HepG2 (cell line): ENCODE results near the gene PLXNB2. TPM values are rescaled to one million over a fixed set of nuclear protein-coding genes. Genes with fewer than 3 reads are reported as not detected.

ENCODE experiments used
- ATAC-seq: fragments of 200-7000 bp; cut with Tn5 transposase; 3 replicates; pipeline ENCODE4 v1.9.1; 2020; ENCODE audit warnings: mild to moderate bottlenecking, moderate library complexity
- BruUV-seq: library from RNA; stranded (reverse); fragments of 400-500 nt; replicated peaks from 2 replicates; lab custom pipeline; 2021; lab: Mats Ljungman, UMichigan
- CTCF ChIA-PET: fragments of 300-600 bp; formaldehyde crosslinking; extraction: SDS; loops from one replicate; lab custom pipeline; 2021; ENCODE audit warnings: low total read pairs, inconsistent platforms, low intra/inter-chr PET ratio; lab: Yijun Ruan, JAX
- POLR2A ChIA-PET: fragments of 350-600 bp; sonication (Branson Sonifier 250); formaldehyde crosslinking; loops from one replicate; lab custom pipeline; 2020; ENCODE audit warnings: antibody characterized with exemption, inconsistent platforms; lab: Yijun Ruan, JAX
- DNase-seq: peaks from one replicate; pipeline ENCODE4 v3.0.0-alpha.2; 2015; ENCODE audit warnings: low spot score
- FAIRE-seq: peaks from 3 replicates; lab custom pipeline; 2011; peaks lifted over from hg19 to GRCh38; lab: Jason Lieb, UNC
- H2AFZ ChIP-seq: one replicate; pipeline ENCODE4 v1.6.1; 2011; ENCODE audit warnings: low read length, inconsistent platforms
- H3K27ac ChIP-seq: fragments of 300-600 bp; 3 replicates; pipeline ENCODE4 v1.8.0; 2011; ENCODE audit warnings: mixed run types, mild to moderate bottlenecking, mixed read lengths, low read length, inconsistent platforms; ENCODE audit not compliant: insufficient read depth; ENCODE audit errors: extremely low read length
- H3K27me3 ChIP-seq, 2 experiments: fragments of 200-600 bp in 1 of 2; 2 replicates in 1 of 2; 3 replicates in 1 of 2; pipeline versions ENCODE4 v1.6.0 to v1.8.0; 2011; ENCODE audit warnings: low read length in 2 of 2, mild to moderate bottlenecking in 2 of 2, moderate library complexity in 2 of 2, inconsistent platforms in 1 of 2; ENCODE audit not compliant: insufficient read depth in 2 of 2, control insufficient read depth in 1 of 2
- H3K36me3 ChIP-seq, 2 experiments: fragments of 200-600 bp in 1 of 2; replicated peaks in 1 of 2; 2 replicates in 1 of 2; 3 replicates in 1 of 2; pipeline versions ENCODE4 v1.5.1 to v1.8.0; 2011; ENCODE audit warnings: low read length in 2 of 2, inconsistent platforms in 1 of 2; ENCODE audit not compliant: insufficient read depth in 2 of 2, control insufficient read depth in 1 of 2
- H3K4me1 ChIP-seq: 2 replicates; pipeline ENCODE4 v1.5.1; 2012; ENCODE audit warnings: low read length, inconsistent platforms; ENCODE audit not compliant: insufficient read depth
- H3K4me2 ChIP-seq: 2 replicates; pipeline ENCODE4 v1.6.0; 2011; ENCODE audit warnings: low read depth, low read length, inconsistent platforms
- H3K4me3 ChIP-seq, 3 experiments: fragments of 200-600 bp in 1 of 3; sonication (generic), shearing (Covaris generic) in 1 of 3; replicated peaks in 1 of 3; 2 replicates each; pipeline ENCODE4 v1.5.1; 2011 to 2016; ENCODE audit warnings: low read length in 3 of 3, inconsistent platforms in 2 of 3, low read depth in 2 of 3, mild to moderate bottlenecking in 2 of 3, control low read depth in 1 of 3, mixed read lengths in 1 of 3; ENCODE audit not compliant: insufficient read depth in 1 of 3
- H3K79me2 ChIP-seq: one replicate; pipeline ENCODE4 v1.6.1; 2011; ENCODE audit warnings: low read length, inconsistent platforms; ENCODE audit not compliant: insufficient read depth
- H3K9ac ChIP-seq: 2 replicates; pipeline ENCODE4 v1.6.0; 2011; ENCODE audit warnings: mild to moderate bottlenecking, low read depth, low read length, inconsistent platforms; ENCODE audit not compliant: insufficient read depth
- H3K9me3 ChIP-seq: 2 replicates; pipeline ENCODE4 v1.5.1; 2012; ENCODE audit warnings: mild to moderate bottlenecking, low read length
- H4K20me1 ChIP-seq: 2 replicates; pipeline ENCODE4 v1.6.0; 2011; ENCODE audit warnings: inconsistent platforms, mild to moderate bottlenecking, low read length, moderate library complexity; ENCODE audit not compliant: insufficient read depth
- ERF ChIP-seq: IDR thresholded peaks from 2 replicates; pipeline ENCODE4 v1.6.1; 2018; ENCODE audit warnings: missing biosample characterization, missing genetic modification reagents
- ETS1 ChIP-seq: sonication (generic); formaldehyde crosslinking; IDR thresholded peaks from 2 replicates; pipeline ENCODE4 v1.4.0; 2020; ENCODE audit warnings: missing genetic modification reagents
- FOXO4 ChIP-seq: sonication (generic); formaldehyde crosslinking; conservative IDR thresholded peaks from 2 replicates; pipeline ENCODE4 v1.8.1; 2023; ENCODE audit warnings: missing genetic modification reagents
- GATA4 ChIP-seq: sonication (generic); IDR thresholded peaks from 2 replicates; pipeline ENCODE4 v1.6.1; 2016; ENCODE audit warnings: antibody characterized with exemption, low read depth, borderline replicate concordance
- GTF3A ChIP-seq: sonication (generic); formaldehyde crosslinking; conservative IDR thresholded peaks from 2 replicates; pipeline ENCODE4 v1.4.0; 2020; ENCODE audit warnings: mild to moderate bottlenecking, missing genetic modification reagents
- HIVEP1 ChIP-seq: sonication (generic); formaldehyde crosslinking; IDR thresholded peaks from 2 replicates; pipeline ENCODE4 v1.4.0; 2020; ENCODE audit warnings: mild to moderate bottlenecking, missing genetic modification reagents
- KLF16 ChIP-seq, 2 experiments: sonication (generic) in 1 of 2; formaldehyde crosslinking in 1 of 2; IDR thresholded peaks; 2 replicates each; pipeline versions ENCODE4 v1.6.1 to v1.8.0; 2016 to 2023; ENCODE audit warnings: missing genetic modification reagents in 2 of 2, missing compliant biosample characterization in 1 of 2
- MYNN ChIP-seq: sonication (generic); formaldehyde crosslinking; IDR thresholded peaks from 2 replicates; pipeline ENCODE4 v1.4.0; 2020; ENCODE audit warnings: mild to moderate bottlenecking, low read depth, missing genetic modification reagents
- RFX5 ChIP-seq: IDR thresholded peaks from 2 replicates; pipeline ENCODE4 v1.6.1; 2011; ENCODE audit warnings: low read depth, low read length, improper control_type of control experiment
- RNF2 ChIP-seq: fragments of 450-650 bp; conservative IDR thresholded peaks from 2 replicates; pipeline ENCODE4 v1.6.1; 2016; ENCODE audit warnings: low read depth
- TAF1 ChIP-seq: sonication (generic); formaldehyde crosslinking; IDR thresholded peaks from 2 replicates; pipeline ENCODE4 v1.4.0; 2020; ENCODE audit warnings: missing genetic modification reagents
- THAP11 ChIP-seq: IDR thresholded peaks from 2 replicates; pipeline ENCODE4 v1.6.1; 2016; ENCODE audit warnings: missing biosample characterization, missing genetic modification reagents
- ZNF451 ChIP-seq: sonication (generic); formaldehyde crosslinking; IDR thresholded peaks from 2 replicates; pipeline ENCODE4 v1.5.0; 2020; ENCODE audit warnings: mild to moderate bottlenecking, missing genetic modification reagents
- ZNF761 ChIP-seq: sonication (generic); formaldehyde crosslinking; conservative IDR thresholded peaks from 2 replicates; pipeline ENCODE4 v1.4.0; 2020; ENCODE audit warnings: mild to moderate bottlenecking, missing genetic modification reagents
- ZNF768 ChIP-seq: sonication (generic); formaldehyde crosslinking; IDR thresholded peaks from 2 replicates; pipeline ENCODE4 v1.4.0; 2020; ENCODE audit warnings: missing genetic modification reagents
- ZSCAN22 ChIP-seq: sonication (generic); formaldehyde crosslinking; IDR thresholded peaks from 2 replicates; pipeline ENCODE4 v1.4.0; 2020; ENCODE audit warnings: mild to moderate bottlenecking, missing genetic modification reagents
- WGBS: methylation state at CpG from one replicate; pipeline ENCODE4 v1.1.6; 2017; ENCODE audit warnings: low lambda C conversion rate; 5-methylcytosine and 5-hydroxymethylcytosine counted together
- in situ Hi-C: cut with HindIII; loops from 2 replicates; pipeline ENCODE4 v1.10.0; 2017; ENCODE audit warnings: low pct_unique_long_range_greater_than_20kb; ENCODE audit not compliant: extremely low pct_ligation_motif_present
- intact Hi-C: fragments of 100-400 bp; cut with micrococcal nuclease; formaldehyde crosslinking; loops from one replicate; pipeline ENCODE4 v1.10.0; 2022; ENCODE audit not compliant: unreplicated experiment
- polyA plus RNA-seq, 8 experiments: library from polyadenylated mRNA; depleted of rRNA in 3 of 8; stranded (reverse) in 7 of 8; unstranded in 1 of 8; fragments of >200 nt; fragmentation: Illumina TruSeq in 4 of 8; extraction: Trizol in 4 of 8; gene quantifications; 2 replicates each; pipeline versions ENCODE4 v1.2.1 to v1.2.3, GENCODE V29; 2011 to 2016; ENCODE audit warnings: low read depth in 4 of 8, missing spikeins in 1 of 8, mixed read lengths in 1 of 8; ENCODE audit not compliant: insufficient read depth in 1 of 8
- total RNA-seq, 5 experiments: library from RNA; depleted of rRNA; stranded (reverse); fragments of >200 nt; fragmentation: Illumina TruSeq; extraction: Trizol; gene quantifications; 2 replicates each; pipeline ENCODE4 v1.2.3, GENCODE V29; 2016; ENCODE audit warnings: low read depth in 1 of 5
- TF ChIP-seq, protein P1 (sequence below): IDR thresholded peaks from 2 replicates; pipeline ENCODE4 v1.6.1; 2016; ENCODE audit warnings: low read depth, borderline replicate concordance
- TF ChIP-seq, protein P2 (sequence below): sonication (generic); formaldehyde crosslinking; IDR thresholded peaks from 2 replicates; pipeline ENCODE4 v1.4.0; 2020; ENCODE audit warnings: low read depth, mild to moderate bottlenecking, missing genetic modification reagents

The PLXNB2 gene
- total and polyA plus RNA-seq, 2 of the 13 experiments (the other 11 are each of a cell fraction or from before 2014, with no cell fraction given), result 32.6 to 68.9 TPM

- no peak for TF ChIP-seq RFX5
- TF ChIP-seq ZNF768 (CRISPR knock-in tag), result no peak
- TF ChIP-seq TAF1 (CRISPR knock-in tag), result 0 out of 2 replicates have a peak, but pooled peaks have one; percentile 23
- TF ChIP-seq GTF3A (CRISPR knock-in tag), result no peak
- TF ChIP-seq ETS1, result no peak
- no peak for TF ChIP-seq HIVEP1
- no peak for TF ChIP-seq FOXO4 (CRISPR knock-in tag)
Measured at GRCh38 chr22:50298266-50298637, 9.2 kb downstream of the PLXNB2 start (continued).

DNA sequence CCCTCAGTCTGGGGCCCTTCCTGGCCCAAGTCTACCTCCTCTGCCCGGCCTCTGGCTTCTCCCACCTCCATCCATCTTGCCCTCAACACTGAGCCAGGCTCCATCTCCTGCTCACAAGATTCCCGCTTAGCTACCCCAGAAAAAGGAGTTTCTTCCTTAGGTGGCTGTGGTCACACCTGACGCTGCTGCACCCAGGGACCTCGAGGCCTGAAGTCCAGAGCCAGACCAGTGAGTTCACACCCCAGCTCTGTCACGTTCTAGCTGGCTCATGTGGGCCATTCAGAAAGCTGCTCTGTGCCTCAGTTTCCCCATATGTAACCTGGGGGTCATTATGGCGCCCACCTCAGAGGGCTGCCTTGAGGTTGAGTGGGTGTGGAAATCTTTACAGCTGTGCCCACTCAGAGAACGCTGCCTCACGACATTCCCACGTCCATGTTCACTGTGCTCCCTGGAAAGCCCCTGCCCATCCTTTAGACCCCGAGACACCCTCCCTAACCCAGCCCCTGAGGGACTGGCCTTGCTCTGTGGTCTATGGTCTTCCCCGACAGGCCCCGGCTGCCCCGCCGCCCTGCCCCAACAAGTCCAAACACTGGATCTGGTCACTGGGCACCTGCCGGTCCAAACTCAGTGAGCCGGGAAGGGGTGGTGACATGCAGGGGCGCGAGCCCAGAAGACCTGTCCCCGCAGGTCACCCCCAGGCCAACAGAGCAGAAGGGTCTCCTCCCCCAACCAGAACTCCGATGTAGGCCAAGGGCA lies 9.8 kb downstream of the PLXNB2 start:
- Histone ChIP-seq H3K4me2 (peak overlapping the region; percentile 71), H3K4me3 (peak overlapping the region; percentile 23 to 54 (median 34); a peak in 3 of 6 replicates), H3K27ac (peak overlapping the region; percentile 68), H3K9ac (peak overlapping the region; percentile 40; the same call in 1 of the 2 replicates), H2AFZ (no peak overlapping the region), H3K9me3 (no peaks in the 10 kb centered on the region), H3K27me3 (no peaks in the 10 kb centered on the region), H3K79me2 (peaks cover 66% of the 10 kb centered on the region), H3K36me3 (no peaks in the 10 kb centered on the region), H4K20me1 (peaks cover 12% of the 10 kb centered on the region; the same call in 1 of the 2 replicates), H3K4me1 (peaks cover 83% of the 10 kb centered on the region)
- intact Hi-C loops (loop anchor here (1.0 to 10.0 kb wide), 2 partner anchors 11 to 873 kb away; no protein-coding TSS in a partner anchor), in situ Hi-C loops (no loop called here)
- ChIA-PET POLR2A (interaction anchor here (1.0 to 3.2 kb wide), 3 partner anchors 9 to 35 kb away, joined by 3 to 24 read pairs (median 4); partner anchors contain the start of gene PLXNB2), CTCF (no interaction called here)
- BruUV-seq, result no TSS peak
- DNase-seq (no peak), ATAC-seq (no peak), FAIRE-seq (no peak)
- 31% methylated on average over 11 of the region's 20 CpGs for WGBS
- 0 out of 2 replicates have a peak, but pooled peaks have one; percentile 30 for TF ChIP-seq ERF (CRISPR knock-in tag)
- TF ChIP-seq GATA4, result no peak
- no peak for TF ChIP-seq KLF16 (CRISPR knock-in tag; IDR thresholded peaks at IDR 0.05)
- TF ChIP-seq THAP11 (CRISPR knock-in tag), result no peak
- TF ChIP-seq, protein P1, sequence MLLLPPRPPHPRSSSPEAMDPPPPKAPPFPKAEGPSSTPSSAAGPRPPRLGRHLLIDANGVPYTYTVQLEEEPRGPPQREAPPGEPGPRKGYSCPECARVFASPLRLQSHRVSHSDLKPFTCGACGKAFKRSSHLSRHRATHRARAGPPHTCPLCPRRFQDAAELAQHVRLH (CRISPR knock-in tag), result no peak
- TF ChIP-seq ZNF451 (CRISPR knock-in tag), result no peak
- peak; percentile 78; the same call in 1 of the 2 replicates for TF ChIP-seq ZSCAN22 (CRISPR knock-in tag)
- TF ChIP-seq MYNN, result no peak
- 0 out of 2 replicates have a peak, but pooled peaks have one; percentile 43 for TF ChIP-seq RNF2
- TF ChIP-seq, protein P2, sequence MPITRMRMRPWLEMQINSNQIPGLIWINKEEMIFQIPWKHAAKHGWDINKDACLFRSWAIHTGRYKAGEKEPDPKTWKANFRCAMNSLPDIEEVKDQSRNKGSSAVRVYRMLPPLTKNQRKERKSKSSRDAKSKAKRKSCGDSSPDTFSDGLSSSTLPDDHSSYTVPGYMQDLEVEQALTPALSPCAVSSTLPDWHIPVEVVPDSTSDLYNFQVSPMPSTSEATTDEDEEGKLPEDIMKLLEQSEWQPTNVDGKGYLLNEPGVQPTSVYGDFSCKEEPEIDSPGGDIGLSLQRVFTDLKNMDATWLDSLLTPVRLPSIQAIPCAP (CRISPR knock-in tag), result no peak
- no peak for TF ChIP-seq ZNF761 (CRISPR knock-in tag)
